IMR-90 (cell line): ENCODE data around the gene LRIT1. TPM values are rescaled to one million over a fixed set of nuclear protein-coding genes. Genes with fewer than 3 reads are reported as not detected.

Source experiments
- ATAC-seq: fragments of 200-7000 bp; cut with Tn5 transposase; 2 replicates; pipeline ENCODE4 v1.9.1; 2020; ENCODE audit warnings: low read depth, mild to moderate bottlenecking, moderate library complexity
- BruUV-seq: library from RNA; stranded (reverse); fragments of 400-500 nt; replicated peaks from 2 replicates; lab custom pipeline; 2021; lab: Mats Ljungman, UMichigan
- CTCF ChIA-PET: fragments of 300-600 bp; formaldehyde crosslinking; extraction: SDS; loops from one replicate; lab custom pipeline; 2021; ENCODE audit warnings: antibody characterized with exemption; lab: Yijun Ruan, JAX
- POLR2A ChIA-PET: fragments of 300-600 bp; sonication (Branson Sonifier 250); formaldehyde crosslinking; loops from one replicate; lab custom pipeline; 2022; ENCODE audit warnings: antibody characterized with exemption; ENCODE audit not compliant: unreplicated experiment; lab: Charles Lee
- DNase-seq: peaks from one replicate; pipeline ENCODE4 v3.0.0; 2013
- H2AFZ ChIP-seq: replicated peaks from 2 replicates; pipeline ENCODE3; 2013; ENCODE audit warnings: low read length, mild to moderate bottlenecking; ENCODE audit not compliant: poor library complexity
- H2AK5ac ChIP-seq: 2 replicates; pipeline ENCODE4 v1.6.1; 2013; ENCODE audit warnings: low read depth, low read length, inconsistent platforms
- H2AK9ac ChIP-seq: replicated peaks from 2 replicates; pipeline ENCODE3; 2013; ENCODE audit warnings: mild to moderate bottlenecking, low read depth, low read length, moderate library complexity; ENCODE audit not compliant: poor library complexity
- H2BK120ac ChIP-seq: 2 replicates; pipeline ENCODE4 v1.6.1; 2013; ENCODE audit warnings: low read depth, low read length, inconsistent platforms
- H2BK15ac ChIP-seq: 3 replicates; pipeline ENCODE4 v1.6.1; 2013; ENCODE audit warnings: low read depth, low read length, inconsistent platforms
- H2BK20ac ChIP-seq: 2 replicates; pipeline ENCODE4 v1.6.1; 2013; ENCODE audit warnings: low read depth, mild to moderate bottlenecking, inconsistent platforms, low read length, moderate library complexity
- H2BK5ac ChIP-seq: 2 replicates; pipeline ENCODE4 v1.6.1; 2013; ENCODE audit warnings: mild to moderate bottlenecking, low read depth, low read length, inconsistent platforms; ENCODE audit not compliant: poor library complexity, severe bottlenecking
- H3K14ac ChIP-seq: replicated peaks from 2 replicates; pipeline ENCODE4 v1.6.1; 2013; ENCODE audit warnings: low read depth, low read length, inconsistent platforms
- H3K18ac ChIP-seq: 2 replicates; pipeline ENCODE4 v1.6.1; 2013; ENCODE audit warnings: low read depth, low read length, control low read depth
- H3K23ac ChIP-seq: 2 replicates; pipeline ENCODE4 v1.6.1; 2013; ENCODE audit warnings: low read depth, low read length, inconsistent platforms
- H3K27ac ChIP-seq: 2 replicates; pipeline ENCODE4 v1.5.1; 2013; ENCODE audit warnings: mild to moderate bottlenecking, control low read depth, low read length; ENCODE audit not compliant: insufficient read depth
- H3K27me3 ChIP-seq: 2 replicates; pipeline ENCODE4 v1.6.1; 2013; ENCODE audit warnings: low read length; ENCODE audit not compliant: control insufficient read depth, insufficient read depth
- H3K36me3 ChIP-seq: 2 replicates; pipeline ENCODE4 v1.6.1; 2013; ENCODE audit warnings: low read length, mixed read lengths; ENCODE audit not compliant: control insufficient read depth, insufficient read depth
- H3K4ac ChIP-seq: 2 replicates; pipeline ENCODE4 v1.6.1; 2013; ENCODE audit warnings: low read depth, low read length, inconsistent platforms
- H3K4me1 ChIP-seq: 2 replicates; pipeline ENCODE4 v1.6.1; 2013; ENCODE audit warnings: low read length, mixed read lengths; ENCODE audit not compliant: control insufficient read depth, insufficient read depth
- H3K4me2 ChIP-seq: 2 replicates; pipeline ENCODE4 v1.6.1; 2013; ENCODE audit warnings: low read depth, mild to moderate bottlenecking, control low read depth, low read length, moderate library complexity
- H3K4me3 ChIP-seq: 2 replicates; pipeline ENCODE4 v1.5.1; 2013; ENCODE audit warnings: low read depth, mild to moderate bottlenecking, control low read depth, low read length, moderate library complexity; ENCODE audit not compliant: insufficient read depth
- H3K56ac ChIP-seq: 2 replicates; pipeline ENCODE4 v1.6.1; 2013; ENCODE audit warnings: low read length, inconsistent platforms; ENCODE audit not compliant: insufficient read depth; ENCODE audit errors: extremely low read depth
- H3K79me1 ChIP-seq, 2 experiments: 2 replicates each; pipeline ENCODE4 v1.6.1; 2013; ENCODE audit warnings: low read length in 2 of 2, inconsistent platforms in 1 of 2, low read depth in 1 of 2
- H3K9ac ChIP-seq: 2 replicates; pipeline ENCODE4 v1.6.1; 2013; ENCODE audit warnings: low read depth, low read length, control low read depth
- H3K9me1 ChIP-seq: 2 replicates; pipeline ENCODE4 v1.6.1; 2013; ENCODE audit warnings: low read length, inconsistent platforms; ENCODE audit not compliant: insufficient read depth
- H3K9me3 ChIP-seq: 2 replicates; pipeline ENCODE4 v1.6.1; 2013; ENCODE audit warnings: low read length; ENCODE audit not compliant: control insufficient read depth, insufficient read depth
- H4K20me1 ChIP-seq: 2 replicates; pipeline ENCODE4 v1.6.1; 2013; ENCODE audit warnings: low read length, inconsistent platforms; ENCODE audit not compliant: insufficient read depth
- H4K5ac ChIP-seq: 2 replicates; pipeline ENCODE4 v1.6.1; 2013; ENCODE audit warnings: mild to moderate bottlenecking, low read depth, low read length, control low read depth
- H4K8ac ChIP-seq, 2 experiments: 2 replicates each; pipeline ENCODE4 v1.6.1; 2013; ENCODE audit warnings: low read depth in 2 of 2, low read length in 2 of 2, control low read depth in 1 of 2, inconsistent platforms in 1 of 2
- H4K91ac ChIP-seq: 2 replicates; pipeline ENCODE4 v1.6.1; 2013; ENCODE audit warnings: low read depth, low read length, inconsistent platforms; ENCODE audit not compliant: insufficient read depth
- BHLHE40 ChIP-seq: fragments of 150-350 bp; IDR thresholded peaks from 2 replicates; pipeline ENCODE4 v1.6.1; 2016; ENCODE audit warnings: mild to moderate bottlenecking, low read depth, low read length
- CEBPB ChIP-seq: IDR thresholded peaks from 2 replicates; pipeline ENCODE4 v1.6.1; 2012; ENCODE audit warnings: low read depth, low read length, improper control_type of control experiment
- FOS ChIP-seq: fragments of 150-350 bp; IDR thresholded peaks from 2 replicates; pipeline ENCODE4 v1.6.1; 2016; ENCODE audit warnings: low read depth, low read length
- MAZ ChIP-seq: IDR thresholded peaks from 2 replicates; pipeline ENCODE4 v1.6.1; 2012; ENCODE audit warnings: low read depth, mild to moderate bottlenecking, low read length, improper control_type of control experiment, moderate library complexity, borderline replicate concordance
- MXI1 ChIP-seq: IDR thresholded peaks from 2 replicates; pipeline ENCODE4 v1.6.1; 2012; ENCODE audit warnings: low read depth, mild to moderate bottlenecking, low read length, moderate library complexity, borderline replicate concordance
- POLR2A ChIP-seq: IDR thresholded peaks from 2 replicates; pipeline ENCODE4 v1.6.1; 2012; ENCODE audit warnings: mild to moderate bottlenecking, low read depth, low read length
- RAD21 ChIP-seq: IDR thresholded peaks from 2 replicates; pipeline ENCODE4 v1.6.1; 2012; ENCODE audit warnings: low read length, improper control_type of control experiment
- RCOR1 ChIP-seq: IDR thresholded peaks from 2 replicates; pipeline ENCODE4 v1.6.1; 2012; ENCODE audit warnings: mild to moderate bottlenecking, low read length, improper control_type of control experiment; ENCODE audit not compliant: insufficient replicate concordance
- RFX5 ChIP-seq: IDR thresholded peaks from 2 replicates; pipeline ENCODE4 v1.8.0; 2012; ENCODE audit warnings: low read depth, mild to moderate bottlenecking, low read length, moderate library complexity
- SMC3 ChIP-seq: fragments of 150-350 bp; IDR thresholded peaks from 2 replicates; pipeline ENCODE4 v1.6.1; 2016; ENCODE audit warnings: low read depth, mild to moderate bottlenecking, antibody characterized with exemption, low read length, moderate library complexity
- WGBS, 2 experiments: methylation state at CpG; one replicate each; pipeline versions ENCODE4 v1.1.5 to v1.1.7; 2013; ENCODE audit warnings: missing lambda C conversion rate in 2 of 2; ENCODE audit not compliant: insufficient read length in 1 of 2; ENCODE audit errors: extremely low coverage in 2 of 2; 5-methylcytosine and 5-hydroxymethylcytosine counted together
- dilution Hi-C: fragments of 300-500 bp; cut with HindIII; formaldehyde crosslinking; loops from one replicate; pipeline ENCODE4 v1.14.3; 2018; ENCODE audit warnings: low sequenced_read_pairs; ENCODE audit not compliant: unreplicated experiment
- in situ Hi-C: fragments of 300-500 bp; cut with MboI; formaldehyde crosslinking; loops from 3 replicates; pipeline ENCODE4 v1.14.3; 2019; ENCODE audit warnings: low sequenced_read_pairs, inconsistent platforms, mixed read lengths
- intact Hi-C: fragments of 100-400 bp; cut with micrococcal nuclease; formaldehyde crosslinking; loops from 2 replicates; pipeline ENCODE4 v1.10.0; 2022
- polyA plus RNA-seq, 3 experiments: library from polyadenylated mRNA; depleted of rRNA; stranded (reverse); fragments of >200 nt; gene quantifications; 2 replicates each; pipeline ENCODE4 v1.2.3, GENCODE V29; 2012; ENCODE audit warnings: low replicate concordance in 1 of 3
- total RNA-seq: library from RNA; depleted of rRNA; stranded (reverse); fragments of >200 nt; gene quantifications from 2 replicates; pipeline ENCODE4 v1.2.3, GENCODE V29; 2012
- TF ChIP-seq, protein P1 (sequence below): fragments of 150-350 bp; IDR thresholded peaks from 2 replicates; pipeline ENCODE4 v1.6.1; 2016; ENCODE audit warnings: low read depth, mild to moderate bottlenecking, low read length, moderate library complexity, borderline replicate concordance
- TF ChIP-seq, protein P2 (sequence below): fragments of 150-350 bp; IDR thresholded peaks from 2 replicates; pipeline ENCODE4 v1.6.1; 2017; ENCODE audit warnings: mild to moderate bottlenecking, antibody characterized with exemption, low read length, low read depth
- TF ChIP-seq, protein P3 (sequence below): conservative IDR thresholded peaks from 2 replicates; pipeline ENCODE4 v1.5.1; 2012; ENCODE audit warnings: mild to moderate bottlenecking, low read depth, low read length, improper control_type of control experiment

The LRIT1 gene
- total and polyA plus RNA-seq, 2 of the 4 experiments (the other 2 are of a cell fraction), result not detected

DNA sequence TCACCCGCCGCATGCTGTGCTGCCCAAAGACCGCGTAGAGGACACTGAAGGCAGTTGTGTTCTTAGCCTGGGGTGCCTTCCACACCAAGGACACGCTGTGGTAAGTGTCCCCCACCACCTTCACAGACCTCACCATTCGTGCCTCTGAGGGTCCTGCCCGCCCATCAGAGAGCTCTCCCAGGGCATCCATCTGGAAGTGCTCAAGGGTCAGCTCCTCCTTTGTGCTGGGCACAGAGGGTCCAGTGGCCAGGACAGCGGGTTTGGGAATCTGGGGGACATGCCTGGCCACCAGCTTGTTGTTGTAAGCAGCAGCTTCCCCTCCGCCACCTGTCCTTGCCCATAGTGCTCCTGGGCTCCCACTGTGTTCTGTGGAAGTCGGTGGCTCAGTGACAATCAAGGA, 9.0 kb downstream of the LRIT1 start:
- no peak overlapping the region for H4K5ac ChIP-seq
- H4K91ac ChIP-seq, result no peak overlapping the region
- H4K20me1 ChIP-seq, result no peaks in the 10 kb centered on the region; the same call in 1 of the 2 replicates
- no peak overlapping the region for H2BK120ac ChIP-seq
- dilution Hi-C loops, result no loop called here
- no peaks in the 10 kb centered on the region for H3K79me1 ChIP-seq
- H2AK9ac ChIP-seq, result no peak overlapping the region
- TF ChIP-seq MXI1, result no peak
- no peak for TF ChIP-seq RCOR1
- TF ChIP-seq RAD21, result no peak
- no peak for TF ChIP-seq SMC3
- no peak for TF ChIP-seq POLR2A
- TF ChIP-seq FOS, result no peak
- TF ChIP-seq, protein P1, sequence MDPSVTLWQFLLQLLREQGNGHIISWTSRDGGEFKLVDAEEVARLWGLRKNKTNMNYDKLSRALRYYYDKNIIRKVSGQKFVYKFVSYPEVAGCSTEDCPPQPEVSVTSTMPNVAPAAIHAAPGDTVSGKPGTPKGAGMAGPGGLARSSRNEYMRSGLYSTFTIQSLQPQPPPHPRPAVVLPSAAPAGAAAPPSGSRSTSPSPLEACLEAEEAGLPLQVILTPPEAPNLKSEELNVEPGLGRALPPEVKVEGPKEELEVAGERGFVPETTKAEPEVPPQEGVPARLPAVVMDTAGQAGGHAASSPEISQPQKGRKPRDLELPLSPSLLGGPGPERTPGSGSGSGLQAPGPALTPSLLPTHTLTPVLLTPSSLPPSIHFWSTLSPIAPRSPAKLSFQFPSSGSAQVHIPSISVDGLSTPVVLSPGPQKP, result no peak
- TF ChIP-seq, protein P2, sequence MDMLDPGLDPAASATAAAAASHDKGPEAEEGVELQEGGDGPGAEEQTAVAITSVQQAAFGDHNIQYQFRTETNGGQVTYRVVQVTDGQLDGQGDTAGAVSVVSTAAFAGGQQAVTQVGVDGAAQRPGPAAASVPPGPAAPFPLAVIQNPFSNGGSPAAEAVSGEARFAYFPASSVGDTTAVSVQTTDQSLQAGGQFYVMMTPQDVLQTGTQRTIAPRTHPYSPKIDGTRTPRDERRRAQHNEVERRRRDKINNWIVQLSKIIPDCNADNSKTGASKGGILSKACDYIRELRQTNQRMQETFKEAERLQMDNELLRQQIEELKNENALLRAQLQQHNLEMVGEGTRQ, result no peak
- TF ChIP-seq CEBPB, result no peak
- TF ChIP-seq RFX5, result no peak
- TF ChIP-seq BHLHE40, result no peak
- no peak for TF ChIP-seq MAZ
- TF ChIP-seq, protein P3, sequence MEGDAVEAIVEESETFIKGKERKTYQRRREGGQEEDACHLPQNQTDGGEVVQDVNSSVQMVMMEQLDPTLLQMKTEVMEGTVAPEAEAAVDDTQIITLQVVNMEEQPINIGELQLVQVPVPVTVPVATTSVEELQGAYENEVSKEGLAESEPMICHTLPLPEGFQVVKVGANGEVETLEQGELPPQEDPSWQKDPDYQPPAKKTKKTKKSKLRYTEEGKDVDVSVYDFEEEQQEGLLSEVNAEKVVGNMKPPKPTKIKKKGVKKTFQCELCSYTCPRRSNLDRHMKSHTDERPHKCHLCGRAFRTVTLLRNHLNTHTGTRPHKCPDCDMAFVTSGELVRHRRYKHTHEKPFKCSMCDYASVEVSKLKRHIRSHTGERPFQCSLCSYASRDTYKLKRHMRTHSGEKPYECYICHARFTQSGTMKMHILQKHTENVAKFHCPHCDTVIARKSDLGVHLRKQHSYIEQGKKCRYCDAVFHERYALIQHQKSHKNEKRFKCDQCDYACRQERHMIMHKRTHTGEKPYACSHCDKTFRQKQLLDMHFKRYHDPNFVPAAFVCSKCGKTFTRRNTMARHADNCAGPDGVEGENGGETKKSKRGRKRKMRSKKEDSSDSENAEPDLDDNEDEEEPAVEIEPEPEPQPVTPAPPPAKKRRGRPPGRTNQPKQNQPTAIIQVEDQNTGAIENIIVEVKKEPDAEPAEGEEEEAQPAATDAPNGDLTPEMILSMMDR, result no peak
- WGBS, 2 experiments, result 83% methylated on average over 4 of the region's 10 CpGs; no CpG with 5 or more reads in 1 of the 2 experiments
- no peak overlapping the region for H3K4me2 ChIP-seq
- no peak overlapping the region for H2BK20ac ChIP-seq
- no peak overlapping the region for H3K56ac ChIP-seq
- no peak overlapping the region for H2BK5ac ChIP-seq
- H3K23ac ChIP-seq, result no peak overlapping the region
- ATAC-seq (no peak), DNase-seq (no peak)
- no peak overlapping the region for H3K4me3 ChIP-seq
- H3K18ac ChIP-seq, result no peak overlapping the region
- no peak overlapping the region for H4K8ac ChIP-seq
- POLR2A ChIA-PET, result no interaction called here
- H3K36me3 ChIP-seq, result no peaks in the 10 kb centered on the region
- H3K4ac ChIP-seq, result no peak overlapping the region
- H2BK15ac ChIP-seq, result no peak overlapping the region
- H3K9me1 ChIP-seq, result no peaks in the 10 kb centered on the region
- no peak overlapping the region for H3K9ac ChIP-seq
- H3K4me1 ChIP-seq, result no peaks in the 10 kb centered on the region
- no peak overlapping the region for H3K14ac ChIP-seq
- H3K27ac ChIP-seq, result no peak overlapping the region
- intact Hi-C loops, result no loop called here
- peaks cover 11% of the 10 kb centered on the region; the same call in 1 of the 2 replicates for H3K27me3 ChIP-seq
- no TSS peak for BruUV-seq
- no peaks in the 10 kb centered on the region for H3K9me3 ChIP-seq
- H2AFZ ChIP-seq, result no peak overlapping the region
- H2AK5ac ChIP-seq, result no peak overlapping the region
- in situ Hi-C loops, result no loop called here
- CTCF ChIA-PET, result no interaction called here
